Neural crest cell (in vitro differentiated cells): Measurements from ENCODE around the gene GCH1. TPM values are rescaled to one million over a fixed set of nuclear protein-coding genes. Genes with fewer than 3 reads are reported as not detected.

Experiments
- DNase-seq: peaks from one replicate; pipeline ENCODE4 v3.0.0; 2021; ENCODE audit warnings: low read depth, mixed read lengths, low spot score
- H3K27ac Mint-ChIP-seq: one replicate; pipeline ENCODE4 v1.8.0; 2021; ENCODE audit warnings: mild to moderate bottlenecking, mixed read lengths; ENCODE audit not compliant: unreplicated experiment
- H3K27me3 Mint-ChIP-seq: 2 replicates; pipeline ENCODE4 v1.8.0; 2021; ENCODE audit warnings: low read depth, mild to moderate bottlenecking, mixed read lengths
- H3K36me3 Mint-ChIP-seq: 2 replicates; pipeline ENCODE4 v1.8.0; 2021; ENCODE audit warnings: low read depth, mild to moderate bottlenecking, mixed read lengths
- H3K4me1 Mint-ChIP-seq: 2 replicates; pipeline ENCODE4 v1.8.0; 2021; ENCODE audit warnings: mixed read lengths
- H3K4me3 Mint-ChIP-seq: one replicate; pipeline ENCODE4 v1.8.0; 2021; ENCODE audit warnings: mild to moderate bottlenecking, mixed read lengths
- H3K9me3 Mint-ChIP-seq: 2 replicates; pipeline ENCODE4 v1.8.0; 2021; ENCODE audit warnings: mixed read lengths
- CTCF ChIP-seq: fragments of 200-600 bp; sonication (generic); conservative IDR thresholded peaks from 2 replicates; pipeline ENCODE4 v1.5.0; 2021; ENCODE audit warnings: antibody characterized with exemption, mild to moderate bottlenecking
- total RNA-seq: library from RNA; stranded (reverse); gene quantifications from 2 replicates; pipeline ENCODE4 v1.2.1, GENCODE V29; 2021

GCH1 gene
- total RNA-seq, 1 donor from 2014 or later, result 4.3 TPM

- H3K36me3 Mint-ChIP-seq, result no peaks in the 10 kb centered on the region
- TF ChIP-seq CTCF, result no peak
- DNase-seq, result no peak
- H3K27me3 Mint-ChIP-seq, result peaks cover 15% of the 10 kb centered on the region
- no peaks in the 10 kb centered on the region for H3K4me1 Mint-ChIP-seq
- H3K9me3 Mint-ChIP-seq, result no peaks in the 10 kb centered on the region
- H3K4me3 Mint-ChIP-seq, result no peak overlapping the region
- H3K27ac Mint-ChIP-seq, result no peak overlapping the region
These were observed 6.9 kb downstream of the GCH1 start for GRCh38 chr14:54895683-54896082.

GRCh38 chr14:54894995-54895394 is 7.6 kb downstream of the GCH1 start:
- Mint-ChIP-seq H3K4me1 (no peaks in the 10 kb centered on the region), H3K27ac (no peak overlapping the region), H3K4me3 (no peak overlapping the region), H3K9me3 (no peaks in the 10 kb centered on the region), H3K36me3 (no peaks in the 10 kb centered on the region), H3K27me3 (peaks cover 10% of the 10 kb centered on the region)
- no peak for DNase-seq
- TF ChIP-seq CTCF, result no peak

GRCh38 chr14:54893151-54893760 is 9.4 kb downstream of the GCH1 start:
- TF ChIP-seq CTCF, result peak; percentile 75
- H3K36me3 Mint-ChIP-seq, result no peaks in the 10 kb centered on the region
- H3K4me3 Mint-ChIP-seq, result no peak overlapping the region
- DNase-seq, result no peak
- peaks cover 7% of the 10 kb centered on the region for H3K27me3 Mint-ChIP-seq
- no peaks in the 10 kb centered on the region for H3K9me3 Mint-ChIP-seq
- no peaks in the 10 kb centered on the region for H3K4me1 Mint-ChIP-seq
- no peak overlapping the region for H3K27ac Mint-ChIP-seq

- Mint-ChIP-seq H3K4me1 (no peaks in the 10 kb centered on the region), H3K36me3 (no peaks in the 10 kb centered on the region), H3K27ac (no peak overlapping the region), H3K4me3 (no peak overlapping the region), H3K9me3 (no peaks in the 10 kb centered on the region), H3K27me3 (peaks cover 7% of the 10 kb centered on the region)
- DNase-seq, result no peak
- TF ChIP-seq CTCF, result no peak
These were observed 11.0 kb downstream of the GCH1 start for GRCh38 chr14:54891471-54892245.

- Mint-ChIP-seq H3K4me3 (no peak overlapping the region), H3K27ac (no peak overlapping the region), H3K9me3 (no peaks in the 10 kb centered on the region), H3K27me3 (peaks cover 6% of the 10 kb centered on the region), H3K36me3 (no peaks in the 10 kb centered on the region), H3K4me1 (no peaks in the 10 kb centered on the region)
- no peak for TF ChIP-seq CTCF
- DNase-seq, result no peak
These were observed 11.8 kb downstream of the GCH1 start for GRCh38 chr14:54890788-54891187.
